DMS53 treated with DMSO at 0.1 percent for 48 hours (cell line): ENCODE measurements around the gene CFAP74.

Experiments
- DNase-seq: peaks from one replicate; lab custom pipeline; 2025; ENCODE audit not compliant: unreplicated experiment; lab: John Stamatoyannopoulos, UW

The CFAP74 gene

GRCh38 chr1:1883092-1883873, 120.3 kb downstream of the CFAP74 start:
- no peak for DNase-seq

- DNase-seq, result no peak
These were observed 121.9 kb downstream of the CFAP74 start for GRCh38 chr1:1881727-1882126.

GRCh38 chr1:1880617-1881312, 122.8 kb downstream of the CFAP74 start:
- DNase-seq, result no peak

- DNase-seq, result no peak
These were observed 123.6 kb downstream of the CFAP74 start for GRCh38 chr1:1879942-1880341.

GRCh38 chr1:1877865-1878436, 125.6 kb downstream of the CFAP74 start:
- no peak for DNase-seq

- no peak for DNase-seq
These were observed 127.2 kb downstream of the CFAP74 start for GRCh38 chr1:1876335-1876930.

- no peak for DNase-seq
These were observed 127.7 kb downstream of the CFAP74 start for GRCh38 chr1:1875932-1876331.

GRCh38 chr1:1874901-1875300, 128.7 kb downstream of the CFAP74 start:
- no peak for DNase-seq

GRCh38 chr1:1873186-1873585, 130.4 kb downstream of the CFAP74 start:
- DNase-seq, result no peak

GRCh38 chr1:1872329-1872994, 131.1 kb downstream of the CFAP74 start:
- DNase-seq, result no peak
